Jurkat, Clone E6-1 (cell line): Measurements from ENCODE around the gene MAST4.

Experiments used
- DNase-seq: peaks from one replicate; pipeline ENCODE4 v3.0.0-alpha.2; 2011; ENCODE audit warnings: low read depth, low spot score
- H3K4me3 ChIP-seq: 2 replicates; pipeline ENCODE4 v1.5.1; 2011; ENCODE audit warnings: mild to moderate bottlenecking, low read length, control low read depth, moderate library complexity

MAST4 gene

GRCh38 chr5:66904189-66904588 is 308.0 kb downstream of the MAST4 start:
- no peak overlapping the region for H3K4me3 ChIP-seq
- no peak for DNase-seq

- no peak overlapping the region for H3K4me3 ChIP-seq
- no peak for DNase-seq
These were observed 309.8 kb downstream of the MAST4 start for GRCh38 chr5:66906021-66906420.

GRCh38 chr5:66908230-66908629 is 312.0 kb downstream of the MAST4 start:
- no peak overlapping the region for H3K4me3 ChIP-seq
- DNase-seq, result no peak

GRCh38 chr5:66909364-66909763 is 313.2 kb downstream of the MAST4 start:
- no peak overlapping the region for H3K4me3 ChIP-seq
- no peak for DNase-seq

GRCh38 chr5:66912787-66913186 is 316.6 kb downstream of the MAST4 start:
- DNase-seq, result peak; percentile 8
- H3K4me3 ChIP-seq, result no peak overlapping the region

- no peak for DNase-seq
These were observed 319.3 kb downstream of the MAST4 start for GRCh38 chr5:66915531-66915930.

GRCh38 chr5:66922881-66923280 is 326.7 kb downstream of the MAST4 start:
- DNase-seq, result no peak
- H3K4me3 ChIP-seq, result no peak overlapping the region

More at GRCh38 chr5:66915531-66915930, 319.3 kb downstream of the MAST4 start:
- H3K4me3 ChIP-seq, result no peak overlapping the region

- no peak for DNase-seq
- H3K4me3 ChIP-seq, result no peak overlapping the region
These were observed 327.3 kb downstream of the MAST4 start for GRCh38 chr5:66923457-66923856.

GRCh38 chr5:66923922-66924321 is 327.7 kb downstream of the MAST4 start:
- no peak for DNase-seq

GRCh38 chr5:66927140-66927539 is 330.9 kb downstream of the MAST4 start:
- DNase-seq, result no peak
- H3K4me3 ChIP-seq, result no peak overlapping the region

More at GRCh38 chr5:66923922-66924321, 327.7 kb downstream of the MAST4 start:
- no peak overlapping the region for H3K4me3 ChIP-seq

- DNase-seq, result no peak
- no peak overlapping the region for H3K4me3 ChIP-seq
These were observed 333.1 kb downstream of the MAST4 start for GRCh38 chr5:66929281-66929680.

GRCh38 chr5:66929995-66930394 is 333.8 kb downstream of the MAST4 start:
- DNase-seq, result no peak
- H3K4me3 ChIP-seq, result no peak overlapping the region

GRCh38 chr5:66931651-66932050 is 335.5 kb downstream of the MAST4 start:
- no peak for DNase-seq
- H3K4me3 ChIP-seq, result no peak overlapping the region

- DNase-seq, result no peak
- H3K4me3 ChIP-seq, result no peak overlapping the region
These were observed 336.3 kb downstream of the MAST4 start for GRCh38 chr5:66932457-66932856.

- H3K4me3 ChIP-seq, result no peak overlapping the region
- DNase-seq, result no peak
These were observed 336.9 kb downstream of the MAST4 start for GRCh38 chr5:66933066-66933465.

GRCh38 chr5:66939094-66939493 is 342.9 kb downstream of the MAST4 start:
- no peak for DNase-seq
- H3K4me3 ChIP-seq, result no peak overlapping the region

GRCh38 chr5:66945389-66946349 is 349.5 kb downstream of the MAST4 start:
- DNase-seq, result no peak
- H3K4me3 ChIP-seq, result no peak overlapping the region

GRCh38 chr5:66947458-66947857 is 351.3 kb downstream of the MAST4 start:
- no peak overlapping the region for H3K4me3 ChIP-seq
- DNase-seq, result no peak

- H3K4me3 ChIP-seq, result no peak overlapping the region
- no peak for DNase-seq
These were observed 352.9 kb downstream of the MAST4 start for GRCh38 chr5:66949066-66949465.

- DNase-seq, result peak; percentile 21
These were observed 356.0 kb downstream of the MAST4 start for GRCh38 chr5:66952153-66952552.

GRCh38 chr5:66956439-66956838 is 360.2 kb downstream of the MAST4 start:
- H3K4me3 ChIP-seq, result no peak overlapping the region
- DNase-seq, result no peak

More at GRCh38 chr5:66952153-66952552, 356.0 kb downstream of the MAST4 start:
- H3K4me3 ChIP-seq, result no peak overlapping the region
